Liver (tissue), 9 donors: Measurements from ENCODE around the gene RPL7L1. TPM values are rescaled to one million over a fixed set of nuclear protein-coding genes. Genes with fewer than 3 reads are reported as not detected.

ENCODE experiments used
- DNase-seq: peaks from one replicate; pipeline ENCODE4 v3.0.0-alpha.2; 2017; ENCODE audit warnings: low spot score
- H3K27ac ChIP-seq, 2 donors: one replicate each; pipeline ENCODE4 v1.7.0; 2013; ENCODE audit warnings: inconsistent platforms in 2 of 2, low read length in 2 of 2, control low read depth in 1 of 2, low read depth in 1 of 2, mild to moderate bottlenecking in 1 of 2
- H3K27me3 ChIP-seq, 4 donors: one replicate each; pipeline versions ENCODE4 v1.6.1 to v1.7.0; 2013; ENCODE audit warnings: low read length in 3 of 4, inconsistent platforms in 1 of 4, mild to moderate bottlenecking in 1 of 4, moderate library complexity in 1 of 4; ENCODE audit not compliant: control insufficient read depth in 4 of 4, insufficient read depth in 4 of 4
- H3K36me3 ChIP-seq, 4 donors: one replicate each; pipeline versions ENCODE4 v1.6.1 to v1.7.0; 2013; ENCODE audit warnings: low read length in 3 of 4, mild to moderate bottlenecking in 3 of 4, low read depth in 1 of 4, moderate library complexity in 1 of 4; ENCODE audit not compliant: control insufficient read depth in 4 of 4, insufficient read depth in 3 of 4
- H3K4me1 ChIP-seq, 4 donors: one replicate each; pipeline versions ENCODE4 v1.6.1 to v1.7.0; 2013; ENCODE audit warnings: low read length in 3 of 4, mild to moderate bottlenecking in 3 of 4, moderate library complexity in 1 of 4; ENCODE audit not compliant: control insufficient read depth in 4 of 4, insufficient read depth in 4 of 4
- H3K4me3 ChIP-seq, 3 donors: one replicate each; pipeline versions ENCODE4 v1.6.1 to v1.7.0; 2013; ENCODE audit warnings: low read length in 3 of 3, control low read depth in 1 of 3, low read depth in 1 of 3, mild to moderate bottlenecking in 1 of 3
- H3K9ac ChIP-seq, 2 donors: one replicate each; pipeline ENCODE4 v1.7.0; 2013; ENCODE audit warnings: low read length in 2 of 2, mild to moderate bottlenecking in 2 of 2, moderate library complexity in 2 of 2, control low read depth in 1 of 2, low read depth in 1 of 2
- H3K9me3 ChIP-seq, 4 donors: one replicate each; pipeline versions ENCODE4 v1.6.1 to v1.7.0; 2013; ENCODE audit warnings: low read length in 3 of 4; ENCODE audit not compliant: control insufficient read depth in 4 of 4
- ATF3 ChIP-seq: IDR thresholded peaks from 2 replicates; pipeline ENCODE4 v1.6.1; 2016; ENCODE audit warnings: antibody characterized with exemption
- CTCF ChIP-seq: fragments of 150-350 bp; IDR thresholded peaks from 2 replicates; pipeline ENCODE4 v1.5.1; 2017; ENCODE audit warnings: improper control_type of control experiment, low read depth, low read length; ENCODE audit not compliant: missing input control
- EGR1 ChIP-seq, 2 donors: IDR thresholded peaks; 2 replicates each; pipeline ENCODE4 v1.6.1; 2016 to 2018; ENCODE audit warnings: antibody characterized with exemption in 2 of 2, low read depth in 2 of 2
- FOXA1 ChIP-seq: IDR thresholded peaks from 2 replicates; pipeline ENCODE4 v1.6.1; 2016; ENCODE audit warnings: antibody characterized with exemption
- FOXA2 ChIP-seq: IDR thresholded peaks from 2 replicates; pipeline ENCODE4 v1.6.1; 2016; ENCODE audit warnings: antibody characterized with exemption
- GABPA ChIP-seq, 2 donors: IDR thresholded peaks in 1 of 2; conservative IDR thresholded peaks in 1 of 2; 2 replicates each; pipeline ENCODE4 v1.6.1; 2016; ENCODE audit warnings: antibody characterized with exemption in 2 of 2, mild to moderate bottlenecking in 1 of 2, moderate library complexity in 1 of 2
- HNF4A ChIP-seq, 2 donors: conservative IDR thresholded peaks; 2 replicates each; pipeline ENCODE4 v1.6.1; 2016; ENCODE audit warnings: antibody characterized with exemption in 2 of 2, mild to moderate bottlenecking in 2 of 2
- HNF4G ChIP-seq: IDR thresholded peaks from 2 replicates; pipeline ENCODE4 v1.6.1; 2016; ENCODE audit warnings: antibody characterized with exemption
- JUND ChIP-seq, 2 donors: IDR thresholded peaks; 2 replicates each; pipeline ENCODE4 v1.6.1; 2016; ENCODE audit warnings: antibody characterized with exemption in 2 of 2
- MAX ChIP-seq: IDR thresholded peaks from 2 replicates; pipeline ENCODE4 v1.6.1; 2016; ENCODE audit warnings: antibody characterized with exemption
- NR2F2 ChIP-seq: IDR thresholded peaks from 2 replicates; pipeline ENCODE4 v1.6.1; 2016; ENCODE audit warnings: antibody characterized with exemption
- RAD21 ChIP-seq, 2 donors: IDR thresholded peaks; 2 replicates each; pipeline ENCODE4 v1.6.1; 2016; ENCODE audit warnings: antibody characterized with exemption in 2 of 2, mild to moderate bottlenecking in 2 of 2
- REST ChIP-seq: IDR thresholded peaks from 2 replicates; pipeline ENCODE4 v1.6.1; 2016; ENCODE audit warnings: antibody characterized with exemption, mild to moderate bottlenecking
- RXRA ChIP-seq, 2 donors: IDR thresholded peaks; 2 replicates each; pipeline ENCODE4 v1.6.1; 2017 to 2018; ENCODE audit warnings: antibody characterized with exemption in 2 of 2, mild to moderate bottlenecking in 1 of 2
- SP1 ChIP-seq: IDR thresholded peaks from 2 replicates; pipeline ENCODE4 v1.6.1; 2018; ENCODE audit warnings: antibody characterized with exemption, mild to moderate bottlenecking
- TAF1 ChIP-seq: conservative IDR thresholded peaks from 2 replicates; pipeline ENCODE4 v1.6.1; 2016; ENCODE audit warnings: antibody characterized with exemption, mild to moderate bottlenecking
- YY1 ChIP-seq: IDR thresholded peaks from 2 replicates; pipeline ENCODE4 v1.6.1; 2016; ENCODE audit warnings: antibody characterized with exemption, mild to moderate bottlenecking
- ZBTB33 ChIP-seq: IDR thresholded peaks from 2 replicates; pipeline ENCODE4 v1.6.1; 2016; ENCODE audit warnings: antibody characterized with exemption
- WGBS: extraction: QIAGEN DNeasy Blood & Tissue Kit; methylation state at CpG from one replicate; pipeline ENCODE4 v1.1.7; 2013; 5-methylcytosine and 5-hydroxymethylcytosine counted together
- polyA plus RNA-seq, 2 donors: library from polyadenylated mRNA; stranded (reverse) in 1 of 2; unstranded in 1 of 2; fragments of 200-250 nt in 1 of 2; fragments of >200 nt in 1 of 2; fragmentation: Nextera tagmentation in 1 of 2; extraction: Ambion mirVana in 1 of 2; gene quantifications; one replicate each; pipeline versions ENCODE4 v1.2.1 to v1.2.3, GENCODE V29; 2013 to 2015
- total RNA-seq, 2 donors: library from RNA; depleted of rRNA; stranded (reverse); fragments of >200 nt; gene quantifications; one replicate each; pipeline ENCODE4 v1.2.3, GENCODE V29; 2014
- donor health status: healthy.
- donor health status: healthy.
- donor health status: healthy.
- donor health status: healthy.
- donor health status: healthy.

RPL7L1 gene
- total and polyA plus RNA-seq, 4 donors = 39.6 to 63.8 (median 47.9) TPM

- Histone ChIP-seq H3K4me1 (peaks cover 3 to 15% (median 10%) of the 10 kb centered on the region in 4 donors), H3K27ac (peak overlapping the region; percentile 85 to 87), H3K9me3 (no peaks in the 10 kb centered on the region), H3K27me3 (no peaks in the 10 kb centered on the region), H3K36me3 (peaks cover 3 to 17% (median 13%) of the 10 kb centered on the region in 4 donors), H3K9ac (no peak overlapping the region), H3K4me3 (peak overlapping the region; percentile 72 to 88 (median 85))
- TF ChIP-seq NR2F2 (no peak), RXRA (IDR thresholded peaks at IDR 0.05) (no peak), HNF4G (no peak), GABPA (IDR thresholded peaks at IDR 0.05 in 1 of 2, conservative IDR thresholded peaks at IDR 0.05 in 1 of 2) (no peak), EGR1 (IDR thresholded peaks at IDR 0.05; ENCODE audit: low read depth in 2 of 2) (no peak), CTCF (no peak), MAX (no peak), JUND (IDR thresholded peaks at IDR 0.05) (no peak), TAF1 (no peak), ATF3 (no peak), ZBTB33 (no peak), YY1 (no peak), SP1 (no peak), REST (no peak), FOXA1 (no peak), HNF4A (conservative IDR thresholded peaks at IDR 0.05) (no peak), FOXA2 (no peak), RAD21 (IDR thresholded peaks at IDR 0.05) (no peak)
- no peak for DNase-seq
- 57% methylated on average over 4 of the region's 4 CpGs for WGBS
Observed at GRCh38 chr6:42889815-42890214, 10.4 kb downstream of the RPL7L1 start.
